Activated CD4-positive, alpha-beta T cell treated with anti-CD3 and anti-CD28 coated beads, Interleukin-2, amount 50 U/mL, for 4 hours (primary cell): Measurements from ENCODE around the gene CYP20A1.
"Not testable (repeated sequence)": the region's sequence is repeated elsewhere in the genome, so short reads cannot be mapped to it uniquely, and the experiment has no call there.

Experiments used
- DNase-seq, 2 experiments: peaks; one replicate each; pipeline ENCODE4 v3.0.0-alpha.2; 2020

CYP20A1 gene

DNA sequence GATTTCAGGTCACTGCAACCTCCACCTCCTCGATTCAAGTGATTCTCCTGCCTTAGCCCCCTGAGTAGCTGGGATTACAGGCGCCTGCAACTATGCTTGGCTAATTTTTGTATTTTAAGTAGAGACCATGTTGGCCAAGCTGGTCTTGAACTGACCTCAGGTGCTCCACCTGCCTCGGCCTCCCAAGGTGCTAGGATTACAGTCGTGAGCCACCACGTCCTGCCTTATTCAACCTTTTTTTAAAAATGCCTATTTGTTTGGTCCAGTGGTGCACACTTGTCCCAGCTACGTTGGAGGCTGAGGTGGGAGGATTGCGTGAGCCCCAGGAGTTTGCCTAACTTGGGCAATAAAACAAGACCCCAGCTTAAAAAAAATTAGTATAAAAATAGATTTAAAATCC is 43.3 kb downstream of the CYP20A1 start:
- DNase-seq: no peak

GRCh38 chr2:203286532-203286931 is 47.7 kb downstream of the CYP20A1 start:
- DNase-seq: no peak

DNA sequence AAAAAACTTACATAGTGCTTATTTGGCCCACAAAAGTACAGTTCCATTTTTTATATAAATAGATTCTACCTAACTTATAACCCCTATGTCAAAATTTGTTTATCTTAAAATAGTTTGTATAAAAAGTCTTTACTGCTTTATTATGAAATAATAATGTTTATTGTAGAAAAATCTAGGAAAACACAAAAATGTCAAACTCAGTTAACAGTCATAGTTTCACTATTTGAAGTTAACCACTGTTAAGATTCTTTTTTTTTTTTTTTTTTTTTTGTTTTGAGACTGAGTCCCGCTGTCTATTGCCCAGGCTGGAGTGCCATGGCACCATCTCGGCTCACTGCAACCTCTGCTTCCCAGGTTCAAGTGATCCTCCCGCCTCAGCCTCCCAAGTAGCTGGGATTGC is 62.8 kb downstream of the CYP20A1 start:
- DNase-seq: no peak

- not testable (repeated sequence) for DNase-seq
These were observed 63.8 kb downstream of the CYP20A1 start for GRCh38 chr2:203302586-203302985.

DNA sequence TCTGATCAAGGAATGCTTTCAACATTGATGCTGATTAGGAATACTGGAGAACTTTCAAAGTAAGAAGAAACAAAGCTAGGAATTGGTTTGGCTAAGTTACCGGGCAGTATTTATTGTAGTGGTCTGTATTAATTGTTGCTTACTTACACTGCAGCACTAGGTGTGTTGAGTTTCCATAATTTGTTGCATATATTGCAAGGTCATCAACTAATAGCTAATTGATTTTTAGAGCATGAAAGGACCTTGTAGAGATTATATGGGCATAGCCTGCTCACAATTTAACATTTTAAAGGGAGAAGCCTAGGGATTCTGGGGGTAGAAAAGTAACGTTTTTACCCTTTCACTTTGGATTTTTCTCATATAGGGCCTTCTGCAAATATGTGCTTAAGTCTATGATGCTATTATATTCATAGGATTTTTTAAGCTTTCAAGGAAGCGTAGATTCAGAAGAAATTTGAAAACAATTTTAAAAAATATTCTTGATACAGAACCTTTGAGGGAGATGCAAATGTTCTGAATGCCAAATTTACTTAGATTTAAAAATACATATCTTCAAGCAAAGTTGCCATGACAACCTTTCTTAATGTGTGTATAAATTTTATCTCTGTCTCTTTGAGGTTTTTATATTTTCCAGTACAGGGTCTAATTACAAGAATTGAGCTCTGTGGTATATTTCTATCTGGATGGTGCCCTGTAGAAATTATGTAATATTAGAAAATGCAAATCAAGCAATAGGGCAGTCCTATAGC is 72.0 kb downstream of the CYP20A1 start:
- no peak for DNase-seq

- DNase-seq: no peak
These were observed 87.5 kb downstream of the CYP20A1 start for GRCh38 chr2:203326356-203326755.

- no peak for DNase-seq
These were observed 88.7 kb downstream of the CYP20A1 start for GRCh38 chr2:203327582-203327900.

GRCh38 chr2:203327901-203328759 is 89.3 kb downstream of the CYP20A1 start, which contains the start of gene ABI2:
TSS of gene ABI2 (plus strand) at chr2:203328394. CDS start at chr2:203328515, 121 bp downstream.
- DNase-seq: peak; percentile 34 to 35

- peak; percentile 11 to 21 for DNase-seq
These were observed 90.1 kb downstream of the CYP20A1 start for GRCh38 chr2:203328760-203329540.

- no peak for DNase-seq
These were observed 91.6 kb downstream of the CYP20A1 start for GRCh38 chr2:203330434-203330833.

- no peak for DNase-seq
These were observed 99.5 kb downstream of the CYP20A1 start for GRCh38 chr2:203338322-203338721.

DNA sequence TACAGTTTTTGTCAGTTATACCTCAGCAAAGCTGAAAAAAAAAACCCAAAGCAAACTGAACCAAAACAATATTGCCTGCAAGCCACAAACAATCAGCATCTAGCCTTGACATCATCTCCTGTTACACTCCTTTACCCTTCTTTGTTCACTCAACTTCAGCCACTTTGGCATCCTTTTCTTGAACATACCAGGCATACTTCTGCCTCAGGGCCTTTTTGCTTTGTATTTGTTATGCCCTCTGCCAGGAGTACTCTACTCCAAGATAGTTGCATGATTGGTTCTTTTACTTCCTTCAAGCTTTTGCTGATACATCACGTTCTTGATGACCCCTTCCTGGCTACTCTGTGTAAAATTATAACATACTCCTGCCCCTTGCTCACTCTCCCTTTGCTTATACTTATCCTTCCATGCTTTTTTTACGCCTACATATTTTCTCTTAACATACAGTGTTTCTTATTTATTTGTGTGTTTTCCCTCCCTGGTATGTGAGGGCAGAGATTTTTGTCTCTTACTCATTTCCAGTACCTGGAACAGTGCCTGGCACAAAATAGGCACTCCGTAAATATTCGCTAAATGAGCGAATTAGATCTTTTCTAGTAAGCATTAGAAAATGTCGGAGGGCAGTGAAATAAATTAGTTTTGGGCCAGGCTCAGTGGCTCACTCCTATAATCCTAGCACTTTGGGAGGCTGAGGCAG is 102.1 kb downstream of the CYP20A1 start:
- no peak for DNase-seq

DNA sequence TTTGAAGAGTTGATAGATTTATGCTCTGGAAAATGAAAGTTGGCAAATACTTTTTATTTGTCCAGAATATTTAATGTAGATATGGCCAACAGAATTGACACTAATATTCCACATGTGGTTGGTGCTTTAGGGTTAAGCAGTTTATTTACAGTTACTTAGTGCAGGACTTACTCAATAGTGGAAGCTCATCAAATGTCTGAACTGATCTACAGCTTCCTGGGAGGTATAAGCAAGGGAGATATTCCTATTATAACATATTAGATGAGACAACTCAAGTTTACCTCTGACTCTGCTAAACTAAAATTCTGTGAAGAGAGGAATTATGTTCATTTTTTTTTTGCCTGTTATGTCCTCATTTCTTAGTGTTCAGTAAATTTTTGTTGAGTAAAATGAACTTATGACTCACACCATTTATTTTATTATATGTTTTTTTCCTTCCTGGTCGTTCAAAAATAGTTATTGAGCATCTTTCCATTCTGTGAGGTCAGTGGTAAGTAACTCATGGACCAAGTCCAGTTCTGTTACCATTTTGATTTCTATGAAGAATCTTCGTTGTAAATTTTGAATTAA is 103.0 kb downstream of the CYP20A1 start:
- no peak for DNase-seq

GRCh38 chr2:203342374-203342773 is 103.6 kb downstream of the CYP20A1 start:
- DNase-seq: not testable (repeated sequence)

DNA sequence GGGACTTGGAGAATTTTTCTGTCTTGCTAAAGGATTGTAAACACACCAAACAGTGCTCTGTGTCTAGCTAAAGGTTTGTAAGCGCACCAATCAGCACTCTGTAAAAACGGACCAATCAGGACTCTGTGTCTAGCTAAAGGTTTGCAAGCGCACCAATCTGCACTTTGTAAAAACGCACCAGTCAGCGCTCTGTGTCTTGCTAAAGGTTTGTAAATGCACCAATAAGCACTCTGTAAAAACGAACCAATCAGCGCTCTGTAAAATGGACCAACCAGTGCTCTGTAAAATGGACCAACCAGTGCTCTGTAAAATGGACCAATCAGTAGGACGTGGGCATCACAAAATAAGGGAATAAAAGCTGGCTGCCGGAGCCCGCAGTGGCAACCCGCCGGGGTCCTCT is 105.8 kb downstream of the CYP20A1 start:
- DNase-seq: no peak

DNA sequence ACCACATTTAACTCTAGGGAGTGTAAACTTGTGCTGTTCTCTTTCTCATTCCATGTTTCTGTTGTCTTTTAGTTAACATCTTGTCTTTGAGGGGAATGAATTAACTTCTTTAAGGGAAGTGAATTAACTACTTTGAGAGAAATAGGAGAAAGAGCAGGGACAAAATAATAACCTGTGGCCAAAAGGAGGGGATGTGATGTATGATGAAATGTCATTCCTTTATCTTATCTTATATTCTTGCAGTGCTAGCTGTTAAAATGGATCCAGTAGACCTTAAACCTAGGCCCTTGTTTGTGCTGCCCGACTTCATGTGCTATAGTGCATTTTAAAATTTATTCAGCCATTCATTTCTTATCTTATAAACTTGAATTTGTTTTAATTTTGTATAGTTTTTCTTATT is 107.8 kb downstream of the CYP20A1 start:
- DNase-seq: no peak

GRCh38 chr2:203347375-203347774 is 108.6 kb downstream of the CYP20A1 start:
- DNase-seq: no peak

- DNase-seq: no peak
These were observed 113.9 kb downstream of the CYP20A1 start for GRCh38 chr2:203352604-203353255.

- no peak for DNase-seq
These were observed 116.1 kb downstream of the CYP20A1 start for GRCh38 chr2:203354966-203355365.
